AG10803 (cell line): ENCODE measurements around the gene PPP2R1A.
"Not testable (repeated sequence)": the region's sequence is repeated elsewhere in the genome, so short reads cannot be mapped to it uniquely, and the experiment has no call there.

Experiments
- DNase-seq: peaks from one replicate; pipeline ENCODE4 v3.0.0; 2010; ENCODE audit warnings: low read depth
- H3K4me3 ChIP-seq: 2 replicates; pipeline ENCODE4 v1.5.1; 2011; ENCODE audit warnings: mild to moderate bottlenecking, low read length, control low read depth
- TF ChIP-seq, protein P1 (sequence below): conservative IDR thresholded peaks from 2 replicates; pipeline ENCODE4 v1.5.1; 2011; ENCODE audit warnings: mild to moderate bottlenecking, low read length, control low read depth, inconsistent platforms

PPP2R1A gene

DNA sequence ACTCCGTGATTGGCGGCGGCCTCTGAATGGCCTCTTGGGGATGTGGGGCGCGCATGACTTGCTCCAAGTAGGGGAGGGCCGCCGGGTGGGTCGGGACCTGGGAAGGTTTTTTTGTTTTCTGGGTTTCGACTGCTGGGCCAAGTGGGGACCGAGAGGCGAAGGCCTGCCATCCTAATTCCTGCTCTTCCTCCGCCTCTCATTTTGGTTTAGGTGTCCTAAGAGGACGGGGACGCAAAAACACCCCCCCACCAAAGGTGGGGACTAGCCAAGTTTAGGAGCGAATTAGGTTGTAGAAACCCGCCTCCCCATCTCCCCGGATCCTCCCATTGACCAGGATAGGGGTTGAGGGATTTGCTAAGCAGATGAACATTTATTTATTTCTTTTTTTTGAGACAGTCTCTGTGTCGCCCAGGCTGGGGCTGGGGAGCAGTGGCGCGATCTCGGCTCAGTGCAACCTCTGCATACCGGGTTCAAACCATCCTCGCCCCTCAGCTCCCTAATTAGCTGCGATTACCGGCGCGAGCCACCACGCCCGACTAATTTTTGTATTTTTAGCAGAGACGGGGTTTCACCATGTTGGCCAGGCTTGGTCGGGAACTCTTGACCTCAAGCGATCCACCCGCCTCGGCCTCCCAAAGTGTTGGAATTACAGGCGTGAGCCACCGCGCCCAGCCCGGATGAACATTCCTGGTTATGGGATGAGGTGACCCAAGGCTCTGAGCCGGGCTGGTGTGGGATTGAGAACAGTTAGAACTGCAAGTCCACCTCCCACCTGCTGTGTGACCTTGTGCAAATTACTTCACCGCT lies 838 bp downstream of the PPP2R1A start:
- peak overlapping the region; percentile 90 for H3K4me3 ChIP-seq
- TF ChIP-seq, protein P1, sequence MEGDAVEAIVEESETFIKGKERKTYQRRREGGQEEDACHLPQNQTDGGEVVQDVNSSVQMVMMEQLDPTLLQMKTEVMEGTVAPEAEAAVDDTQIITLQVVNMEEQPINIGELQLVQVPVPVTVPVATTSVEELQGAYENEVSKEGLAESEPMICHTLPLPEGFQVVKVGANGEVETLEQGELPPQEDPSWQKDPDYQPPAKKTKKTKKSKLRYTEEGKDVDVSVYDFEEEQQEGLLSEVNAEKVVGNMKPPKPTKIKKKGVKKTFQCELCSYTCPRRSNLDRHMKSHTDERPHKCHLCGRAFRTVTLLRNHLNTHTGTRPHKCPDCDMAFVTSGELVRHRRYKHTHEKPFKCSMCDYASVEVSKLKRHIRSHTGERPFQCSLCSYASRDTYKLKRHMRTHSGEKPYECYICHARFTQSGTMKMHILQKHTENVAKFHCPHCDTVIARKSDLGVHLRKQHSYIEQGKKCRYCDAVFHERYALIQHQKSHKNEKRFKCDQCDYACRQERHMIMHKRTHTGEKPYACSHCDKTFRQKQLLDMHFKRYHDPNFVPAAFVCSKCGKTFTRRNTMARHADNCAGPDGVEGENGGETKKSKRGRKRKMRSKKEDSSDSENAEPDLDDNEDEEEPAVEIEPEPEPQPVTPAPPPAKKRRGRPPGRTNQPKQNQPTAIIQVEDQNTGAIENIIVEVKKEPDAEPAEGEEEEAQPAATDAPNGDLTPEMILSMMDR: no peak
- DNase-seq: peak; percentile 46

DNA sequence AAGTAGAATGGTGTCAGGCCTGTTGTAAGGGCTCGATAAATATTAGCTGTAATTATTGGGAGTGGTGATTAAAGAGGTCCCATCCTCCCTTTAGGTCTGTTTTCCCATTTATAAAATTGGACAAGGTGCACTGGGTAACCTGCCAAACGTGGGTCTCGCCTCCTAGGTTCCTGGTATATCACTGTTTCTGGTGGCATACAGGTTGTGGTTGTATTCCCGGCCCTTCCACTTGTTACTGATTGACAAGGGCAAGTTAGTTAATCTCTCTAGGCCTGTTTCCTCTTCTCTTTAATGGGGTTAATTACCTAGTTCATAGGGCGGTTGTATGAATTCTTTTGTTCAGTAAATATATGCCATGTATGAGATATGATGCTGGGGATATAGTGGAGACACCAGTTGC lies 1.5 kb downstream of the PPP2R1A start:
- TF ChIP-seq, protein P1: no peak
- H3K4me3 ChIP-seq: peak overlapping the region; percentile 90

DNA sequence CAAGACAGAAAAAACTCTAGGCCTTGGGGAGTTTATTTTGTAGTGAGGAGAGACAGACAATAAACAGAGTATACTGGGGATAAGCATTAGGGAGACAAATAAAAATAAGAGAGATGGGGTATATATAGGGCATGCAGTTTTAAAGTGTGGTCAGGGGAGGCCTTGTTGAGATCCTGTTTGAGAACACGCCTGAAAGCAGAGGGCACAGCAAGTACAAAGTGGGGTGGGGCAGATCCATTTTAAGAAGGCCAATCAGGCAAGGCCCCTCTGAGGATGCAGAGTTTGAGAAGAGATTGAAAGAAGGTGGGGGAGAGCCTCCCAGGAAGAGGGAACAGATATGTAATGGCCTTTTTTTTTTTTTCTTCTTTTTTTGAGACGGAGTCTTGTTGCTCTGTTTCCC lies 2.1 kb downstream of the PPP2R1A start:
- TF ChIP-seq, protein P1: no peak
- DNase-seq: no peak
- H3K4me3 ChIP-seq: no peak overlapping the region

More for the DNA sequence above, 1.5 kb downstream of the PPP2R1A start:
- DNase-seq: no peak

DNA sequence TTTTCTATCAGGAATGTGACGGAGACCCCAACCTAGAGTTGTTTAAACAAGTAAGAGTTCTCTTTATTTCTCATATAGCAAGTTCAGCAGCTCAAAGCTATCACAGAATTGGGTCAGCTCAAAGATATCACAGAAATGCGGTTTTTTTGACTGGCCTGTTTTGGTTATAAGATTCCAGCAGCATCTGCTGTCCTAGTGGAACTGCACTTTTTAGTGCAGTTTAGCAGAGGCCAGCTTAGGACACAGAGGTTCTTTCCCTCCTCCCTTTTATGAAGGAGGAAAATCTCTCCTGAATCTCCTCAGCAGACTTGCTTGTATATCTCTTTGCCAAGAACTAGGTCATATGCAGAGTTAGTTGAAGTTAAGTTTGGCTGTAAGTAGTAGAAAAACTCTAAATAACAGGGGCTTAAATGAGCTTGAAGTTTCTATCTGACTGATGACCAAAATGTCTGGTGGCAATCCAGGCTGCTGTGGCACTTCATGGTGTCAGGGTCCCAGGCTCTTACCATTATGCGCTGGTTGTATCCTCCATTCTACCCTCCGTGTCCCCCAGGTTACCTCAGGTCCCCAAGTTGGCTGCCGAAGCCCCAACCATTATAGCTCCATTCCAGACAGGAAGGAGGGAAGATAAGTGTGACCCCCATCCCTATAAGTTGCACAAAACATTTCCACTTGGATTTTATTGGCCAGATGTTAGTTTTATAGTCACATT lies 6.6 kb downstream of the PPP2R1A start:
- H3K4me3 ChIP-seq: no peak overlapping the region
- DNase-seq: no peak
- TF ChIP-seq, protein P1: no peak

DNA sequence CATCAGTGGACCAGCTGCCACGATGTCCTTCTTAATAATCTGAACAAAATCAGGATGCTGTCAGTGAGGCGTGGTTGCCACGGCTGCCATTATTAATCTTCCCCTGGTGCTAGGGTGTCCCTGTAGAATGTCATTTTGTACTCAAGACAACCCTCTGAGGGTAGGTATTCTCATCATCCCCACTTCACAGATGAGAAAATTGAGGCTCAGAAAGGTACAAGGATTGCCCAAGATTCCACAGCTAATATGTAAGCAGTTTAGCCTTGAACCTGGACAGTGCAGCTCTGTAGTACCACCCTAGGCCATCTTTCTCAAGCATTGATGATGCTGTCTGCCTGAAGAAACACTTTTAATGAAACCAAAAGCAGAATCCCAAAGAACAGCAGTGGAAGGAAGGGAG lies 8.1 kb downstream of the PPP2R1A start:
- no peak overlapping the region for H3K4me3 ChIP-seq
- no peak for DNase-seq
- TF ChIP-seq, protein P1: no peak

DNA sequence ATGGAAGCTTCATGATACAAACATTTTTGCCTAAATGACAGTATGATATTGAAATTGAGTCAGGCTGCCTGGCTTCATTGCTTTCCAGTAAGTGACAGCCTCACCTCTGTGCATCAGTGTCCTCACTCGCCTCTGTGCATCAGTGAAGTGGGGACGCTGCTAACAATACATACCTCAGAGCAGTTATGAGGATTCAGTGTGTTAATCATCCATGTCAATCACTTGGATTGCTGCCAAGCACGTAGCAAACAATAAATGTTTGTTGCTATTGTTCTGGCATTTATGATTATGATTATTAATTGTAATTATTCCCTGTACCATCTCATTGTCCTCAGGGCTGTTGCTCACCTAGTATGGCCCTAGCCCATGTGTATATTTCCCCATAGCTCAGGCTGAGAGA lies 8.8 kb downstream of the PPP2R1A start:
- TF ChIP-seq, protein P1: no peak
- H3K4me3 ChIP-seq: no peak overlapping the region
- no peak for DNase-seq

DNA sequence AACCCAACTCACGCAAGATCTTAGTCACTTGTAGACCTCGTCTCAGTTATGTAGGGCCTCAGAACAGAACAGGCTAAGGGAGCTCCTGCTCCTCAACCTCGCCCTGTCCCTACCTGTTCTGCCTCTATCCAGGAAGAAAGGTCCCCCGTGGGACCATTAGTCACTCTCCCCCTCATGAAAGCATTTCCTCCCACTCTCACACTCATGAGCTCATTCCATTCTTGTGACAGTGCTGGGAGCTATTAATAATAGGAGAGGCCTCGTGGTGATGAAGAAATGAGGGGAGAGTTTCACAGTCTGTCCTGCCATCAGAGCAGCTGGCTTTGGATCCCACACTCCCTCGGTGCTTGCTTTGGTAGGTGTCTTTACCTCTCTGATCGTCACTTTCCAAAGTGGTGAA lies 10.2 kb downstream of the PPP2R1A start:
- TF ChIP-seq, protein P1: no peak
- no peak overlapping the region for H3K4me3 ChIP-seq
- peak; percentile 83 for DNase-seq

DNA sequence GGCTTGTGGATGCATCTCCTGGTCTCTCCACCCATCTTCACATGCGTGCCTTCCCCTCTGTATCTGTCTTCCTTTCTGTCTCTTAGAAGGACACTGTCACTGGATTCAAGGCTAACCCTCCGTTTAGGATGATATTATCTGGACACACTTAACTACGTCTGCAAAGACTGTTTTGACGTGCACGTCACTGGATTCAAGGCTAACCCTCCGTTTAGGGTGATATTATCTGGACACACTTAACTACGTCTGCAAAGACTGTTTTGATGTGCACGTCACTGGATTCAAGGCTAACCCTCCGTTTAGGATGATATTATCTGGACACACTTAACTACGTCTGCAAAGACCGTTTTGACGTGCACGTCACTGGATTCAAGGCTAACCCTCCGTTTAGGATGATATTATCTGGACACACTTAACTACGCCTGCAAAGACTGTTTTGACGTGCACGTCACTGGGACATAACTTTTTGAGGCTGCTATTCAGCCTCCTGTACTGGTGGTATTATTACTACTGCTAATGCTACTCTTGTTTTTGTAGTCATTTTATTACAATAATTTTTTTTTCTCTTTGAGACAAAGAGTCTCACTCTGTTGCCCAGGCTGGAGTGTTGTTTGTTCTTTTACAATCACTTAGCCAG lies 11.0 kb downstream of the PPP2R1A start:
- H3K4me3 ChIP-seq, DNase-seq: not testable (repeated sequence)
